Head of caudate nucleus (tissue), 42 donors: ENCODE results near the gene CTIF.
"Not testable (repeated sequence)": the region's sequence is repeated elsewhere in the genome, so short reads cannot be mapped to it uniquely, and the experiment has no call there.

ENCODE experiments used
- DNase-seq, 42 donors: peaks; one replicate each; pipeline versions ENCODE4 v3.0.0 to v3.0.0-alpha.2; 2020 to 2021; ENCODE audit warnings: mixed read lengths in 7 of 42
- intact Hi-C: fragments of 100-400 bp; cut with DNase I; formaldehyde crosslinking; loops from one replicate; pipeline ENCODE4 v1.15.0; 2022

The CTIF gene

DNA sequence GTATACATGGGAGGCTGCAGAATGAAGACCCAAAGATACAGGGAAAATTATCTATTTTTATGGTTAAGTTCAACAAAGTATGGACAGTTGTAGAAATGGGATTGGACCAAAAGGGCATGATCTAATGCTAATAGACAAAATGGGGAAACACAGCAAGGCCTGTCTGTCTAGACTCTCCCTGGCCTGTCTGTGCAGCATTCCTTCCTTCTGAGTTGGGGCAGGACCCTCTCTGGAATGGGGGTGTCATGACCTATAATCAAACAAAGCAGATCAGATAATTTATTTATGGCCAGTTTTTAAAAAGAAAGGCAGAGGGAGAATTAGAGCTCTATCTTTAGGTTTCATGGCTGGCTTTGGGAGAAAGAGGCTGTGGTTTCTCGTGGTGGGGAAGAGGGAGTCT lies 104.4 kb downstream of the CTIF start:
- intact Hi-C loops, result no loop called here
- DNase-seq, result no peak

DNA sequence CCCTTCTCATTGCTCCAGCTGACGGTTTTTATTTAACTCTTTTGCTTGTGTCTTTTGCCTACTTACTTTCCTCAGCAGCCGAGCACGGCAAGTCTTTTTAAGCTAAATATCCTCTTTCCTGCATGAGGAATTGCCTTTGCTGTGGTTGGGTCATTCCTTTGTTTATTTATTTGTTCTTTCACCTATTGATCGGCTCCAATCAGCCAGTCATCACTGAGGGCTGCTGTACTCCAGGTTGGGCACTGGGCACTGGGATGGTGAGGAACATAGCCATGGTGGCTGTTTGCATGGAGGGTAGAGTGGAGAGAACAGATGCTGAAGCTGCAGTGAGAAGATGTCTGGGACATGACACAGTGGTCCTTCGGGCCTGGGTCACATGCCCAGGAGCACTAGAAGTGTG lies 105.2 kb downstream of the CTIF start:
- intact Hi-C loops, result no loop called here
- peak in 1 of 42 donors; percentile 0 for DNase-seq

DNA sequence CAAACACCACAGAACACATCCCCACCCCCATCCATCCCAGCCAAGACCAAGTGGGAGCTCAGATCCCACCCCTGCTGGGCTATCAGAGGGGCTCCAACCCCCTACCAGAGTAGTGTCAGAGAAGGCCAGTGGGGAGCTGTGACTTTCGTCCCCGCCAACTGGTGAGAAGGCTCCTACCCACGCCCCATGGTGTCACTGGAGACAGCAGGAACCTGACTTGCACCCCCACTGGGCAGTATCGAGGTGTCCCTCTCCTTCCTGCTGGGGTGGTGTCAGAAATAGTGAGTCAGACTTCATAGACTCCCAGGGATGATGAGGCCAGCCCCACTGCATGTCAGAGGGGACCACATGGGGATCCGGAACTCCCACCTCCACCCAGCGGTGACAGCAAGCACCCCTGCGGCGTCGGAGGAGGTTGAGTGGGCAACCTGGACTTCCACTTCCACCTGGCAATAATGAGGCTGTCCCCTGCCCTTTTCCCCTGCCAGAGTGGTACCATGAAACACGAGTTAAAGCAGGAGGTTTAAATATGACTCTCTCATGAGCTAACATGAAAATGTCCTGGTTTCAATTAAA lies 106.7 kb downstream of the CTIF start:
- peak in 1 of 42 donors; percentile 3 for DNase-seq
- intact Hi-C loops, result no loop called here

DNA sequence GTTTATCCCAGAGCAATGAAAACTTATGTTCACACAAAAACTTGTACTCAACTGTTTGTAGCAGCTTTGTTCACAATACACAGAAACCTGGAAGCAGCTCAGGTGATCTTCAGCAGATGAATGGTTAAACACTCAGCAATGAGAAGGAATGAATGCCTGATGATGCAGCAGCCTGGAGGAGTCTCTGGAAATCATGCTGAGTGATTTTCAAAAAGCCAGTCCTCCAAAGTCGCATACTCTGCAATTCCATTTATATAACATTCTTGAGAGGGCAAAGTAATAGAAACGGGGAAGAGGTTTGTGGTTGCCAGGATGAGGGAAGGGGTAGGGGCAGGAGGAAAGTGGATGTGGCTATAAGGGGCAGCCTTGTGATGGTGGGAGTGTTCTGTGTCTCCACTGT lies 108.1 kb downstream of the CTIF start:
- DNase-seq, result peak in 1 of 42 donors; percentile 8
- intact Hi-C loops, result no loop called here

DNA sequence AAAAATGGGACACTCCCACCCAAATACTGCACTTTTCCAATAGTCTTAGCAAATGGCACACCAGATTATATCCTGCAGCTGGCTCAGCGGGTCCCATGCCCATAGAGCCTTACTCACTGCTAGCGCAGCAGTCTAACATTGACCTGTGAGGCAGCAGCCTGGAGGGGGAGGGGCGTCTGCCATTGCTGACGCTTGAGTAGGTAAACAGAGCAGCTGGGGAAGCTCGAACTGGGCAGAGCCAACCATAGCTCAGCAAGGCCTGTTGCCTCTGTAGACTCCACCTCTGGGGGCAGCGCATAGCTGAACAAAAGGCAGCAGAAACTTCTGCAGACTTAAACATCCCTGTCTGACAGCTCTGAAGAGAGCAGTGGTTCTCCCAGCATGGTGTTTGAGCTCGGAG lies 110.4 kb downstream of the CTIF start:
- intact Hi-C loops, result no loop called here

DNA sequence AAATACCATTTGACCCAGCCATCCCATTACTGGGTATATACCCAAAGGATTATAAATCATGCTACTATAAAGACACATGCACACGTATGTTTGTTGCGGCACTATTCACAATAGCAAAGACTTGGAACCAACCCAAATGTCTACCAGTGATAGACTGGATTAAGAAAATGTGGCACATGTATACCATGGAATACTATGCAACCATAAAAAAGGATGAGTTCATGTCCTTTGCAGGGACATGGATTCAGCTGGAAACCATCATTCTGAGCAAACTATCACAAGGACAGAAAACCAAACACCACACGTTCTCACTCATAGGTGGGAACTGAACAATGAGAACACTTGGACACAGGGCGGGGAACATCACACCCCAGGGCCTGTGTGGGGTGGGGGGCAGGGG lies 115.8 kb downstream of the CTIF start:
- intact Hi-C loops, DNase-seq: not testable (repeated sequence)

More for the DNA sequence above, 110.4 kb downstream of the CTIF start:
- peak in 1 of 42 donors; percentile 0 for DNase-seq

DNA sequence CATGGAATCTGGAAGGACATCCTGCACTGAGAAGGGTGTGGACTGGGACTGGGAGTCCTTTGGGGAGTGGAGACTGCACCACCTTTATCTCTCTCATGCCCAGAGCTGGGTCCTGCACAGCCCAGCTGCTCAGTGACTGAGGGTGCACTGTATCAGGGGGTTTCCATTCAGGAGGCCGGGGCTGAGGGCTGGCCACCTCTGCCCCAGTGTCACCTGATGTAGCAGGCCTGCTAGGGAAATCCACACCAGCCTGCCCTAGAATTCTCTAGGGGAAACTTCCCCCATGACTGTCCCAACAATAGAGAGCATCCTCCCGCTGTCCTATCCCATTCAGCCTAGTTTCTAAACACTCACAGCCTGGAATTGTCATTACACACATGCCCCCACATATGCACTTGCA lies 116.7 kb downstream of the CTIF start:
- intact Hi-C loops, result no loop called here

DNA sequence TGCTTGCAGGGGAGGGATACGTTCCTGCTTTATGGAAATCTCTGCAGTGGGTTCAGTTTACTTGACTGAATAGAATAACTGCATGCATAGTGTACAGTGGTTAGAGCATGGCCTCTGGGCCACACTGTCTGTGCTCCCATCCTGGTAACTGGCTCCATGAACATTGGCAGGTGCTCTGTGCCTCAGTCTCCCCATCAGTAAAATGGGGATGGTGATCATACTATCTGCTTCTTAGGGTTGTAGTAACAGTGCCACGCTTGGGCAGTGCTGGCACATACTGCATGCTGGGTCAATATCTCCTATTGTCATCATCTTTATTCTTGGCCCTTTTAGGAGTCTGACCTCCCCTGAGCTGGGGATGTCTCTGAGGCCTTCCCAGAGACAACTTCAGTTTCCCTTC lies 117.3 kb downstream of the CTIF start:
- peak in 2 of 42 donors; percentile 6 to 8 for DNase-seq
- intact Hi-C loops, result no loop called here

More for the DNA sequence above, 116.7 kb downstream of the CTIF start:
- DNase-seq, result peak in 2 of 42 donors; percentile 6 to 28

DNA sequence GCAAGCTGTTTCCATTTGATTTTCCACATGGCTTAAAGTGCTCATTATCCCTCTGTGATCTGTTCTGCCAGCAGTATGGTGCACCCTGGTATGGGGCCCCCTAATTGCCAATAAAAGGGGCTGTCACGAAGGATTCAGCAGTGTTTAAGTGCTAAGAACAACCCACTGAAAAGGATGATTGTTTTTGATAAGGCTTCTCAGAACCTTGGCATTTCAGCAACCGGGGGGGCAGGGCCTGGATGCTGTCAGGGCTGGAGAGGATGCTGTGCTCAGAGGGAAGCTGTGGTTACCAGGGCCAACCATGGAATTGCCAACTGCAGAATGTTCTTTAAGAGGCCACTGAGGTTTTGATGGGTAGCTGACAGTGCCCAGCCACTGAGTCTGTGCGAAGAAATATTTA lies 117.8 kb downstream of the CTIF start:
- peak in 6 of 42 donors; percentile 9 to 44 (median 37) for DNase-seq
- intact Hi-C loops, result no loop called here

DNA sequence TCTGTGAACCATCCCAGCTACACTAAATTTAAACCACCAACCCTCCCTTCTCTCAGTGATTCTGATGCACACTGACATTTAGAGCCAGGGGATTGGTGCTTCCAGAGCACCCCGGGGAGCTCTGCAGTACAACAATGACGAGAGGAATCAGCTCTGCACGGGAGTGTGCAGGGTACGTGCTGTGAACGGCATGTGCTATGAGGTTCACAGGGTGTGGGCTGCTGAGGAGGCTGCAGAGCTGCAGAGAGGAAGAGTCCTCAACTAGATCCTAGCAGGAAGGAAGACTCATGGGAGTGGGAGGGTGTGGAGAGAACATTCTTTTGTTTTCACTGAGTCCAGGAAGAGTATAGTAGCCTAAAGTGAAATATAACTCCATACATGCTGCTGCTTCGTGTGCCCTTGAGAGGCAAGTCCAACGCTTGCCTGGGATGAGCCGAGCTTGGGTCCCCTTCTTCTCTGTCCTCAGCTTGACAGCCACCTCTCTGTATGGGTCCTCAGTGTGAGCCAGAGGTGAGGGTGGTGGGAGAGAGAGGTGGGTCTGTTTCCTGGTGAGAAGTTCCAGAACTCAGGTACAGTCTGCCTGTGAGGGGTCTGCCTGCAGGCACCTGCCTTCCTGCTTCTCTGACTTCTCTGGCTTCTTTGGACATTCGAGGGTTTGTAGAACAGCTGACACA lies 118.8 kb downstream of the CTIF start:
- intact Hi-C loops, result no loop called here
- peak; percentile 44 to 93 (median 76) for DNase-seq

DNA sequence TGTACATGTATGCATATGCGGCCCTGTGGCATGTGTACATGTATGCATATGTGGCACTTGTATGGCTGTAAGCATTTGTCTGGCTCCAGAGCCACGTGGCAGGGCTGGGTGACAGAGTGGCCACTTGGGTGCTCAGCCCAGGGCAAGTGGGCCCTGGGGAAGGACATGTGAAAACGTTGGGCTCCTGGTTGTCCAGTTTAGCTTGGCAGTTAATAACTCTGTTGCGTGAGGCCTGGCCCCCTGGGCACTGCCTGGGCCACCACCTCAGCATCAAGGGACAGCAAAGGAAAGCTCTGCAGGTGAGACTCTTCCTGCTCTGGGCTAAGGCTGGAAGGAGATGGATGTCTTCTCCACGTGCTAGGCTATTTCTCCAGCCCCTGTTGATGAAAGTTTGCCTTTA lies 119.9 kb downstream of the CTIF start:
- peak in 5 of 42 donors; percentile 2 to 38 (median 9) for DNase-seq
- intact Hi-C loops, result no loop called here

DNA sequence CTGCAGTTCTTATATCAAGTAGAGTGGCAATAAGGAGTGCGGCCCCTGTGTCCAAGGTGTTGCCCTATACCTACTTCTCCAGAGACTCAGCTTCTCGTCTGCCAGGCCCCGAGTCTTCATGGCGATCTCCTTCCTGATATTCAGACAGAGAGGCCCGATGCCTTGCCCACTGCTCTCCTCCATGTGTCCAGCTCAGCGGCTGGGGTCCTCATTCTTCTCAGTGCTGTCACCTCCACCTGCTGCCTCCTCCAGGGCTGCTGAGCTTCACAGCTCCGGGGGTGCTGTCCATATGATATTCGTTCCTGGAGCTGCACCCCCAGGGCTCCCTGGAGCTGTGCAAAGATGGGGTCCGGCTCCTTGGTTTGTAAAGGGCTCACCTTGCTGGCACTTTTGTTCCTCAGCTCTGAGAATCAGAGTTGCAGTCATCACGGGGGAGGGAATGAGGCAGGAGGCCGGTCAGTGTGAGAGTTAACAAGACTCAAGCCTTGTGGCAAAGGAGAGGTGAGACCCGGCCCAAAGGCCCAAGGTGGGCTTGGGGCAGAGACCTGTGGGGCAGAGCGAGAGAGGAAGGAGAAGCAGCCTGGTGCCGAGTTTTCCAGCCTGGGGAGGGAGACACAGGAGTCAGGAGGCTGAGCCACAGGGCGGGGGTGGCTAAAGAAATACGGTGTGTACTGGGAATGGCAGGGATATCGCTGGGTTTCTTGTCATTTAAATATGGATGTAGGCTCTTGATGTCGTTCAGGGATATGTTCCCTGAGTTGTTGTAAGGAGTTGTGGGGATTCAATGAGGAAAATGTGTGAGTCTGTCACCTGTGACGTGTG lies 120.6 kb downstream of the CTIF start:
- peak in 20 of 42 donors; percentile 22 to 73 (median 50) for DNase-seq
- intact Hi-C loops, result loop anchor here (5.0 to 10.0 kb wide), 2 partner anchors 65 to 112 kb away; no protein-coding TSS in a partner anchor

DNA sequence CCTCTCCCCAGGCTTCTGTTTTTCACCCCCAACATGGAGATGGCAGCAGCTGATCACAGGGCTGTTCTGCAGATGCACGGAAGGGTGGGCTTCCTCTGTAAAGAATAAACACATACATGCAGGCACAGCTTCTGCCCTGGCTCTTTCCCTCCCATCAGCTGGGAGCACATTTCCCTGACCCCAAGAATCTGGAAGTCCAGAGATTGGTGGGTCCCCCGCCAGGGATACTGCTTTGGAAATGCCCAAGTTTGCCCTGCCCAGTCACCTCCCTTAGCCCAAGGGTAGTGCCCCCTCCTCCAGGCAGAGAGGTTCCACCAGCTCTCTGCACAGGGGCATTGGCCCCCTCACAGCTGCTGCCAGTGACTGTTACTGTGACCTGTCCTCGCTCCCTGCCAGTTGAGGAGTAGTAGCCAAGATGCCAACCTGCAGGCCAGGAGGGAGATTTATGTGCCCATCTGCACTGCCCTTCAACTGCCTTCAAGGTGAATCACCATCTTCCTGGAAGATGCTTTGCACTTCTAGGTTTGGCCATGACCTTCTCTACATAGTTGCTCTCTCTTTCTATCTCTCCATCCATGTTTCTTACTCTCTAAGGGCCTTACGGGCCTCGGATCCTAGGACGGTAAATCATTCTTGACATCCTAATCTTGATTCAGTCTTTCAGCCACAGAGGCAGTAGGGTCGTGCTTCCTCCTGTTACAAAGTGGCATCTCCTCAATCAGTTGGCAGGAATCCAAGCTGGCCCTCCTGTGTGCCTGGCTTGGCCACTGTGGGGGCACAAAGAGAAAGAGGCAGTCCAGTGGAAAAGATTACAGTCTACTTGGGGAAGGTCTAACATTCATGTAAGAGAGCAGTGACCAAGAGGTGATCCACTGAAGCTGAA lies 121.8 kb downstream of the CTIF start:
- intact Hi-C loops, result loop anchor here (5.0 to 10.0 kb wide), 2 partner anchors 66 to 113 kb away; no protein-coding TSS in a partner anchor
- peak in 6 of 42 donors; percentile 7 to 39 (median 22) for DNase-seq

DNA sequence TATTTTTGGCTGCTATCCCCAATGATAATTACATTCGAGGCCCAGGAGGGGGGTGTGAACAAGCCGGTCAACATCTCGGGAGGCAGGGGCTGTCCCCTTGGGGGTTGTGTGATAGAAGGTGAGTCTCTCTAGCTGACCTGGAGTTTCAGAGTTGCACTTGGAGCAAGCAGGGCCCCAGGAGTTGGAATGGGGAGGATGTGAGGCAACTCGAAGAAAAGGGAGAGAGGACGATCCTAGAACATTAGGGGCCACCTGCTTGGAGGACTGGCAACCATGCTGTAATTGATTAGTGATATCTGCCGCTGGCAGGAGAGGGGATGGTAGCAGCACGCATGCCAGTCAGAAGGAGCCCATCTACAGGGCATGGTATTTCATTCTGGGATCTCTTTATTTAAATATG lies 122.6 kb downstream of the CTIF start:
- DNase-seq, result peak in 5 of 42 donors; percentile 2 to 28 (median 8)
- intact Hi-C loops, result loop anchor here (5.0 to 10.0 kb wide), 2 partner anchors 67 to 114 kb away; no protein-coding TSS in a partner anchor

DNA sequence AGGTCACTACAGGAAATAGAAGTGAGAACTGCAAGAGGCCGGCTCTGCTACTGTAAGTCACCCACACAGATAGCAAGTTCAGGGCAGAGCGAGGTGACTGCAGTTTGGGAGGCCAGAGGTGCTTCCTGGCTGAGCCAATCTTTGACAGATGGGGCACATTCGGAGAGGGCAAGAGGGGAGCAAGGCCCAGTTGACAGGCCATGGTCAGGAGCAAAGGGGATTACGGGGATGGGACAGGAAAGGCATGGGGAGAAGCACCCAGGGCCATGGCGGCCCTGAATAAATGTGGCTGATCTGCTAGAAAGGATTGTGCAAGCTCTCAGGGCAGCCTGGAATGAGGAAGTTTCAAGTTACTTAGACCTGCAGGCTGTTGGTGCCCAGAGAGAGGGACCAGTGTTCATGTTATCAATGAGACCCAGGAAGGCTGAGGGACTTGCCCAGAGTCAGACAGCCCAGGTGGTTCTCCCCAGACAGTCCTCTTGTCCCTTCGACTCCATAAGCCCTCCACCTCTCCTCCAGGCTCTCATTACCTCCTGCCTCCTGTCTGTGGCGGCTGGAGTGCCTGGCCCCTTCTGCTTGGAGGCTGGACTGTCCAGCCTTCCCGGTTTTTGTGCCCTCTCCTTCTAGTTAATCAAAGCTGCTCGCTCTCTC lies 123.3 kb downstream of the CTIF start:
- intact Hi-C loops, result loop anchor here (5.0 to 10.0 kb wide), 2 partner anchors 67 to 115 kb away; no protein-coding TSS in a partner anchor
- DNase-seq, result peak in 6 of 42 donors; percentile 7 to 42 (median 19)

DNA sequence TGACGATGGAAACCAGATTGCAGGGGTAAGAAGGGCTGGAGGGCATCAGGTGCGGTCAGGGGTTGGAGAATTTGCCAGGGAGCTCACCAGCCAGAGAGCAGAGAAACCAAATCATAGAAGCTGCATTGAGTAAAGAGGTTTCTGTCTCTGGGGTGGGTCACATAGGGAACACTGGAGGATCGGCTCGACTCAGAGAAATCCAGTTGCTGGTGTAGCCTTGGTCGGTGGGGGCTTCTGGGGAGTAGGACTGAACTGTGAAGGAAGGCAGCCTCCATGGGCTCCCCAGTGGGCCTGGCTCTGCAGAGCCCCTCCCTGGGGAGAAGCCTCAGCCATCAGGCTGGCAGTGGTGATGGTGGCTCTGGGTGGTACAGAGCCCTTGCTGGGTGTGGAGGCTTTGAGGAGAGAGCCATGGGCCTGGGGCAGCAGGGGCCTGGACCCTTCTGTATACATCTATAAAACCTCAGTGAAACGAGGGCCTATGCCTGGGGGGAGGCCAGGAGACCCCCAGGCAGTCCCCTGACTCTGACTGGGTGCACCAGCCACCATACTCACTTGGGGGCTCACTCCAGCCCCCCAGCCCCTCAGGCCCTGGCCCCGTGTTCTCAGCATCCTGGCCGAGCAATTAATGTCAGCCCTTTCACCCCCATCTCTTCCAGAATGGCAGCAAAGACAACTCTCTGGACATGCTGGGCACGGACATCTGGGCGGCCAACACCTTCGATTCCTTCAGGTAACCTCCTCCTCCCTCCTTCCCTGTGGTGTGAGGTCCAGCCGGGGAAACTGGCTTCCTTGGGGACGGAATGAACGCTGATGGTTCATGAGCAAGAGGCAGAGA lies 124.5 kb downstream of the CTIF start:
- peak in 6 of 42 donors; percentile 6 to 37 (median 22) for DNase-seq
- intact Hi-C loops, result loop anchor here (5.0 to 10.0 kb wide), 2 partner anchors 69 to 116 kb away; no protein-coding TSS in a partner anchor
